C4-2B (cell line): ENCODE measurements around the gene TLE3.

Experiments
- CTCF ChIP-seq: fragments of 450-650 bp; conservative IDR thresholded peaks from 2 replicates; pipeline ENCODE4 v1.5.1; 2017; ENCODE audit warnings: mild to moderate bottlenecking
- ZFX ChIP-seq: fragments of 450-650 bp; IDR thresholded peaks from 2 replicates; pipeline ENCODE4 v1.6.1; 2017

DNA sequence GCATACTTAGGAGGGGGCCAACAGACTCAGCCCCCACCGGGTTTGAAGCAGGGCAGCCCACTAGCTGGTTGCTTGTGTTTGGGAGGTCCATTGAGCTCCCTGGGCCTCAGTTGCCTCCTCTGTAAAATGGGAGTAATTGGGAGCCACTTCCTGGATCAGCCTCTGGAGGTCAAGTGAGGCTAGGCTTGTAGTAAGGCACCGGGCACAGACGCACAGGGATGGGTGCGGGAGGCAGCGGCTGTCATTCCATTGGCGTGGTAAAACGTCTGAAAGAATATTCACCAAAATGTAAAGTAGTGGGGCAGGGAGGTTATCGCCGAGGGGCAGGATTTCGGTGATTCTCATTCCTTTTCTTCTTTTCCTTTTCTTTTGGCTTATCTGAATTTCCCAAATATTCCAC is 64.6 kb downstream of the TLE3 start:
- TF ChIP-seq CTCF (no peak), ZFX (no peak)
